GM12878 (cell line): ENCODE data around the gene TRDMT1. TPM values are rescaled to one million over a fixed set of nuclear protein-coding genes. Genes with fewer than 3 reads are reported as not detected.

ENCODE experiments used
- ATAC-seq: fragments of 200-7000 bp; cut with Tn5 transposase; 3 replicates; pipeline ENCODE4 v1.9.1; 2020; ENCODE audit warnings: mild to moderate bottlenecking, moderate library complexity
- BruUV-seq: library from RNA; stranded (reverse); fragments of 400-500 nt; replicated peaks from 2 replicates; lab custom pipeline; 2021; lab: Mats Ljungman, UMichigan
- CTCF ChIA-PET: fragments of 300-600 bp; sonication (Branson Sonifier 250); formaldehyde crosslinking; extraction: SDS; loops from one replicate; lab custom pipeline; 2021; ENCODE audit warnings: inconsistent platforms; lab: Yijun Ruan, JAX
- POLR2A ChIA-PET: fragments of 350-600 bp; formaldehyde crosslinking; extraction: SDS; loops from one replicate; lab custom pipeline; 2021; ENCODE audit warnings: inconsistent platforms; lab: Charles Lee
- RAD21 ChIA-PET: fragments of 300-600 bp; sonication (Branson Sonifier 250); formaldehyde crosslinking; loops from one replicate; lab custom pipeline; 2023; ENCODE audit warnings: antibody characterized with exemption; ENCODE audit not compliant: unreplicated experiment; lab: Charles Lee
- SMC1A ChIA-PET: fragments of 300-600 bp; sonication (Branson Sonifier 250); formaldehyde crosslinking; loops from one replicate; lab custom pipeline; 2023; ENCODE audit not compliant: unreplicated experiment, uncharacterized antibody; lab: Charles Lee
- DNase-seq: peaks from one replicate; pipeline ENCODE4 v3.0.0-alpha.2; 2011; ENCODE audit warnings: low read depth, low spot score
- FAIRE-seq: peaks from 3 replicates; lab custom pipeline; 2011; peaks lifted over from hg19 to GRCh38; lab: Jason Lieb, UNC
- H2AFZ ChIP-seq: 2 replicates; pipeline ENCODE4 v1.6.0; 2011; ENCODE audit warnings: low read depth, low read length, control low read depth; ENCODE audit not compliant: control insufficient read depth
- H3K27ac ChIP-seq: 2 replicates; pipeline ENCODE4 v1.5.1; 2011; ENCODE audit warnings: control low read depth; ENCODE audit not compliant: control insufficient read depth, insufficient read depth
- H3K27me3 ChIP-seq, 2 experiments: replicated peaks in 1 of 2; 2 replicates each; pipeline versions ENCODE4 v1.6.0 to v1.6.1; 2011; ENCODE audit warnings: low read length in 1 of 2; ENCODE audit not compliant: control insufficient read depth in 2 of 2, insufficient read depth in 2 of 2
- H3K36me3 ChIP-seq, 2 experiments: 2 replicates each; pipeline ENCODE4 v1.5.1; 2011; ENCODE audit warnings: low read length in 1 of 2; ENCODE audit not compliant: control insufficient read depth in 2 of 2, insufficient read depth in 2 of 2
- H3K4me1 ChIP-seq: 2 replicates; pipeline ENCODE4 v1.6.1; 2011; ENCODE audit warnings: mild to moderate bottlenecking, low read length, moderate library complexity, mixed read lengths; ENCODE audit not compliant: control insufficient read depth, insufficient read depth
- H3K4me2 ChIP-seq: 2 replicates; pipeline ENCODE4 v1.6.0; 2011; ENCODE audit warnings: control low read depth; ENCODE audit not compliant: control insufficient read depth, insufficient read depth
- H3K4me3 ChIP-seq: fragments of 200-600 bp; sonication (generic); 2 replicates; pipeline ENCODE4 v1.5.1; 2016
- H3K79me2 ChIP-seq: 2 replicates; pipeline ENCODE4 v1.6.0; 2011; ENCODE audit warnings: low read length; ENCODE audit not compliant: control insufficient read depth, insufficient read depth
- H3K9ac ChIP-seq: 2 replicates; pipeline ENCODE4 v1.8.0; 2011; ENCODE audit warnings: low read length, control low read depth, mixed read lengths; ENCODE audit not compliant: control insufficient read depth, insufficient read depth
- H3K9me3 ChIP-seq: replicated peaks from 3 replicates; pipeline ENCODE4 v1.5.1; 2011; ENCODE audit warnings: mild to moderate bottlenecking, low read length; ENCODE audit not compliant: control insufficient read depth, insufficient read depth
- H4K20me1 ChIP-seq: 2 replicates; pipeline ENCODE4 v1.6.0; 2011; ENCODE audit not compliant: control insufficient read depth, insufficient read depth
- EP300 ChIP-seq, 2 experiments: fragments of 150-350 bp in 1 of 2; IDR thresholded peaks; 2 replicates each; pipeline ENCODE4 v1.6.1; 2011 to 2012; ENCODE audit warnings: low read depth in 2 of 2, low read length in 2 of 2, borderline replicate concordance in 1 of 2, improper control_type of control experiment in 1 of 2, inconsistent platforms in 1 of 2; ENCODE audit not compliant: control insufficient read depth in 1 of 2
- ESRRA ChIP-seq: IDR thresholded peaks from 2 replicates; pipeline ENCODE4 v1.6.1; 2012; ENCODE audit warnings: mild to moderate bottlenecking, low read length, improper control_type of control experiment
- IKZF1 ChIP-seq: fragments of 450-650 bp; conservative IDR thresholded peaks from 2 replicates; pipeline ENCODE4 v1.6.1; 2017; ENCODE audit warnings: antibody characterized with exemption, mild to moderate bottlenecking
- MEF2A ChIP-seq: IDR thresholded peaks from 2 replicates; pipeline ENCODE4 v1.6.1; 2011; ENCODE audit warnings: low read depth, mild to moderate bottlenecking, low read length, moderate library complexity; ENCODE audit not compliant: insufficient read depth
- NKRF ChIP-seq: fragments of 450-650 bp; conservative IDR thresholded peaks from 2 replicates; pipeline ENCODE4 v1.6.1; 2017; ENCODE audit warnings: mild to moderate bottlenecking, moderate library complexity
- RELB ChIP-seq: fragments of 450-650 bp; IDR thresholded peaks from 2 replicates; pipeline ENCODE4 v1.6.1; 2017; ENCODE audit warnings: low read depth, mild to moderate bottlenecking, moderate library complexity
- SMAD1 ChIP-seq: fragments of 450-650 bp; IDR thresholded peaks from 2 replicates; pipeline ENCODE4 v1.6.1; 2018; ENCODE audit warnings: mild to moderate bottlenecking, low read depth; ENCODE audit not compliant: partially characterized antibody
- SMARCA5 ChIP-seq: fragments of 450-650 bp; IDR thresholded peaks from 2 replicates; pipeline ENCODE4 v1.6.1; 2017; ENCODE audit warnings: mild to moderate bottlenecking
- STAT1 ChIP-seq: fragments of 450-650 bp; conservative IDR thresholded peaks from 2 replicates; pipeline ENCODE4 v1.6.1; 2014; ENCODE audit warnings: antibody characterized with exemption, mild to moderate bottlenecking
- SUPT20H ChIP-seq: IDR thresholded peaks from 2 replicates; pipeline ENCODE4 v1.6.1; 2011; ENCODE audit warnings: low read depth, mild to moderate bottlenecking, low read length, moderate library complexity, borderline replicate concordance; ENCODE audit not compliant: control insufficient read depth
- ZNF207 ChIP-seq: fragments of 450-650 bp; IDR thresholded peaks from 2 replicates; pipeline ENCODE4 v1.6.1; 2014; ENCODE audit warnings: antibody characterized with exemption, mild to moderate bottlenecking, borderline replicate concordance
- ZNF592 ChIP-seq: fragments of 450-650 bp; IDR thresholded peaks from 2 replicates; pipeline ENCODE4 v1.6.1; 2017; ENCODE audit warnings: mild to moderate bottlenecking, moderate library complexity
- WGBS: methylation state at CpG from one replicate; pipeline ENCODE4 v1.1.6; 2016; ENCODE audit warnings: low lambda C conversion rate; ENCODE audit not compliant: insufficient replicate concordance, insufficient coverage; ENCODE audit errors: missing lambda C conversion rate; 5-methylcytosine and 5-hydroxymethylcytosine counted together
- in situ Hi-C: fragments of 300-500 bp; cut with MboI; formaldehyde crosslinking; loops from 9 replicates; pipeline ENCODE4 v1.14.3; 2018; ENCODE audit warnings: mixed read lengths
- intact Hi-C: fragments of 100-400 bp; cut with micrococcal nuclease; formaldehyde crosslinking; loops from one replicate; pipeline ENCODE4 v1.14.2; 2022; ENCODE audit not compliant: unreplicated experiment
- polyA plus RNA-seq, 11 experiments: library from polyadenylated mRNA; depleted of rRNA in 4 of 11; unstranded in 6 of 11; stranded (reverse) in 5 of 11; fragments of >200 nt; fragmentation: Nextera tagmentation in 4 of 11; fragmentation: Illumina TruSeq in 1 of 11; extraction: Ambion mirVana in 4 of 11; extraction: Trizol in 1 of 11; gene quantifications; 1 replicate in 1 of 11; 2 replicates in 10 of 11; pipeline versions ENCODE4 v1.2.1 to v1.2.3, GENCODE V29; 2011 to 2016; ENCODE audit warnings: inconsistent platforms in 2 of 11, missing spikeins in 2 of 11, low read depth in 1 of 11
- total RNA-seq, 4 experiments: library from RNA; depleted of rRNA in 3 of 4; stranded (reverse); fragments of >200 nt in 3 of 4; fragmentation: Illumina TruSeq in 1 of 4; extraction: Trizol in 1 of 4; gene quantifications; 2 replicates each; pipeline versions ENCODE4 v1.2.1 to v1.2.3, GENCODE V29; 2013 to 2021

TRDMT1 gene
- total and polyA plus RNA-seq, 10 of the 15 experiments (the other 5 are each of a cell fraction or from before 2014, with no cell fraction given) = 2.3 to 9.7 (median 4.6) TPM

GRCh38 chr10:17122726-17123661 lies 78.5 kb downstream of the TRDMT1 start:
- ATAC-seq = no peak
- WGBS = 53% methylated on average over 5 of the region's 5 CpGs
- H3K9ac ChIP-seq = no peak overlapping the region
- no peaks in the 10 kb centered on the region for H4K20me1 ChIP-seq
- no peak overlapping the region for H3K27ac ChIP-seq
- no peak overlapping the region for H3K4me3 ChIP-seq
- TF ChIP-seq SMAD1 (no peak), RELB (no peak), ZNF207 (no peak), EP300 (IDR thresholded peaks at IDR 0.05; ENCODE audit: borderline replicate concordance in 1 of 2, control insufficient read depth in 1 of 2, low read depth in 2 of 2, low read length in 2 of 2) (no peak), NKRF (no peak), SUPT20H (no peak), STAT1 (no peak), SMARCA5 (no peak), ESRRA (no peak), IKZF1 (no peak), ZNF592 (no peak), MEF2A (no peak)
- SMC1A ChIA-PET = no interaction called here
- no peak overlapping the region for H2AFZ ChIP-seq
- intact Hi-C loops (loop anchor here (10.0 kb wide), 1 partner anchor 132 kb away; no protein-coding TSS in a partner anchor), in situ Hi-C loops (no loop called here)
- H3K4me2 ChIP-seq = no peak overlapping the region
- H3K27me3 ChIP-seq = no peaks in the 10 kb centered on the region
- POLR2A ChIA-PET = interaction anchor here (0.6 kb wide), 1 partner anchor 711 kb away, joined by 3 read pairs; no protein-coding TSS in a partner anchor
- H3K36me3 ChIP-seq = no peaks in the 10 kb centered on the region
- CTCF ChIA-PET = interaction anchor here (0.6 to 0.9 kb wide), 2 partner anchors 253 to 526 kb away, joined by 3 to 5 read pairs; no protein-coding TSS in a partner anchor
- H3K79me2 ChIP-seq = no peaks in the 10 kb centered on the region
- H3K4me1 ChIP-seq = no peaks in the 10 kb centered on the region
- BruUV-seq = no TSS peak
- no peaks in the 10 kb centered on the region for H3K9me3 ChIP-seq
- RAD21 ChIA-PET = no interaction called here
- FAIRE-seq = no peak
- no peak for DNase-seq
